NT2/D1 (cell line): Measurements from ENCODE around the gene DEPDC4.
"Not testable (repeated sequence)": the region's sequence is repeated elsewhere in the genome, so short reads cannot be mapped to it uniquely, and the experiment has no call there.

Experiments
- SUZ12 ChIP-seq: IDR thresholded peaks from 2 replicates; pipeline ENCODE4 v1.6.1; 2011; ENCODE audit not compliant: insufficient read length, insufficient read depth; ENCODE audit errors: extremely low read depth
- YY1 ChIP-seq: IDR thresholded peaks from 2 replicates; pipeline ENCODE4 v1.6.1; 2011; ENCODE audit not compliant: insufficient read length, insufficient read depth
- ZNF274 ChIP-seq: IDR thresholded peaks from 2 replicates; pipeline ENCODE4 v1.6.1; 2011; ENCODE audit warnings: mild to moderate bottlenecking, low read depth, low read length

- TF ChIP-seq YY1, SUZ12, ZNF274: not testable (repeated sequence)
Measured at GRCh38 chr12:100308138-100308537, 41.3 kb upstream of the DEPDC4 start.
